Activated B cell treated with CpG ODN at 0.5 μM for 24 hours (primary cell): Measurements from ENCODE around the gene FUZ. TPM values are rescaled to one million over a fixed set of nuclear protein-coding genes. Genes with fewer than 3 reads are reported as not detected.

Source experiments
- ATAC-seq: fragments of 200-7000 bp; cut with Tn5 transposase; one replicate; pipeline ENCODE4 v1.10.0; 2021; ENCODE audit warnings: low read depth, mild to moderate bottlenecking, moderate library complexity
- CTCF ChIA-PET: fragments of 350-600 bp; sonication (Branson Sonifier 250); formaldehyde crosslinking; loops from one replicate; lab custom pipeline; 2021; ENCODE audit warnings: antibody characterized with exemption; lab: Charles Lee
- POLR2A ChIA-PET: fragments of 350-600 bp; sonication (Branson Sonifier 250); formaldehyde crosslinking; loops from one replicate; lab custom pipeline; 2021; ENCODE audit warnings: antibody characterized with exemption; lab: Charles Lee
- DNase-seq: peaks from one replicate; pipeline ENCODE4 v3.0.0; 2022
- H3K27ac Mint-ChIP-seq: one replicate; pipeline ENCODE4 v1.8.0; 2020; ENCODE audit warnings: mixed read lengths
- H3K27me3 Mint-ChIP-seq: one replicate; pipeline ENCODE4 v1.8.0; 2021; ENCODE audit warnings: mixed read lengths
- H3K36me3 Mint-ChIP-seq: one replicate; pipeline ENCODE4 v1.8.0; 2021; ENCODE audit warnings: low read depth, mixed read lengths
- H3K4me1 Mint-ChIP-seq: one replicate; pipeline ENCODE4 v1.8.0; 2021; ENCODE audit warnings: mixed read lengths
- H3K4me3 Mint-ChIP-seq: one replicate; pipeline ENCODE4 v1.8.0; 2020; ENCODE audit warnings: mild to moderate bottlenecking, mixed read lengths
- H3K9me3 Mint-ChIP-seq: one replicate; pipeline ENCODE4 v1.8.0; 2020; ENCODE audit warnings: mixed read lengths
- intact Hi-C: fragments of 100-400 bp; cut with micrococcal nuclease; formaldehyde crosslinking; loops from one replicate; pipeline ENCODE4 v1.15.1; 2024
- total RNA-seq: library from RNA; stranded (reverse); gene quantifications from 2 replicates; pipeline ENCODE4 v1.2.3, GENCODE V29; 2022
- TF ChIP-seq, protein P1 (sequence below): fragments of 200-600 bp; IDR thresholded peaks from one replicate; pipeline ENCODE4 v1.8.0; 2022; ENCODE audit warnings: antibody characterized with exemption, mild to moderate bottlenecking

Gene FUZ
- total RNA-seq, 1 donor from 2014 or later = 12.0 TPM

DNA sequence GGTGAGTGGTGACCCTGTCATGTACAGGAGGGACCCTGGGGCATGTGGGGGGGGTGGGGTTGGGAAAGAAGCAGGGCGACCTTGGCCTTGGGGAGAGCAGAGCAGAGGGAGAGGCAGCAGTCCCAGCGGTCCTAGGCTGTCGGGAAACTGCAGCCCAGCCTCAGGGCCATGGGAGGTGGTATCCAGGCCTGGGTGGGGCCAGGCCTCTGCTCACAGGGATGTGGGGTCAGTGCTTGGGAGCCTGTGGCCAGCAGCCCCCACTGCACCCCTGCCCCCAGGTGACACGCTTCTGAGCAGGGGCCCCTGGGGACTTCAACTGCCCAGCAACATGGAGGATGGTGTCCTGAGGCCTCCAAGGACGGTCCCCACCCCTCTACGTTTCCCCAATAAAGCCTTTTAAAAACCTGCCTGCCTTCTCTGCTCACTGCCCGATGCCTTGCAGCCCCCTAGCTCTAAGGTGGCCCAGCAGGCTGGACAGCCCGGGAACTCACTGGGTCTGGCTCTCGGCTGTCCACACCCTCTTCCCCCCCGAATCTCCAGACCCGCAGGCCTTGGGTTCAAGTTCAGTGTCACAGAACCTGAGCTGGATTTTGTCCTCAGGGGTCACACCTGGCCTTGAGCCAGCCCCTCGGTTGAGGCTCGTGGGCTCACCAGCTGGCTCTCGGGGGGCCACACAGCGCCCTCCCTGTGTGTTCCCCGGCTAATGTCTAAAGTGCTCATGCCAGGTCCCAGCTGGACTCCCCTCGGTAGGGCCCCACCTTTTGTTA lies 47.4 kb upstream of the FUZ start:
- intact Hi-C loops = no loop called here
- no peak overlapping the region for H3K27ac Mint-ChIP-seq
- TF ChIP-seq, protein P1, sequence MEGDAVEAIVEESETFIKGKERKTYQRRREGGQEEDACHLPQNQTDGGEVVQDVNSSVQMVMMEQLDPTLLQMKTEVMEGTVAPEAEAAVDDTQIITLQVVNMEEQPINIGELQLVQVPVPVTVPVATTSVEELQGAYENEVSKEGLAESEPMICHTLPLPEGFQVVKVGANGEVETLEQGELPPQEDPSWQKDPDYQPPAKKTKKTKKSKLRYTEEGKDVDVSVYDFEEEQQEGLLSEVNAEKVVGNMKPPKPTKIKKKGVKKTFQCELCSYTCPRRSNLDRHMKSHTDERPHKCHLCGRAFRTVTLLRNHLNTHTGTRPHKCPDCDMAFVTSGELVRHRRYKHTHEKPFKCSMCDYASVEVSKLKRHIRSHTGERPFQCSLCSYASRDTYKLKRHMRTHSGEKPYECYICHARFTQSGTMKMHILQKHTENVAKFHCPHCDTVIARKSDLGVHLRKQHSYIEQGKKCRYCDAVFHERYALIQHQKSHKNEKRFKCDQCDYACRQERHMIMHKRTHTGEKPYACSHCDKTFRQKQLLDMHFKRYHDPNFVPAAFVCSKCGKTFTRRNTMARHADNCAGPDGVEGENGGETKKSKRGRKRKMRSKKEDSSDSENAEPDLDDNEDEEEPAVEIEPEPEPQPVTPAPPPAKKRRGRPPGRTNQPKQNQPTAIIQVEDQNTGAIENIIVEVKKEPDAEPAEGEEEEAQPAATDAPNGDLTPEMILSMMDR = no peak
- POLR2A ChIA-PET = interaction anchor here (0.5 to 0.6 kb wide), 2 partner anchors 17 to 106 kb away, joined by 3 to 13 read pairs; no protein-coding TSS in a partner anchor
- no peak overlapping the region for H3K4me3 Mint-ChIP-seq
- ATAC-seq (no peak), DNase-seq (no peak)
- peaks cover 77% of the 10 kb centered on the region for H3K36me3 Mint-ChIP-seq
- H3K9me3 Mint-ChIP-seq = no peaks in the 10 kb centered on the region
- peaks cover 11% of the 10 kb centered on the region for H3K4me1 Mint-ChIP-seq
- CTCF ChIA-PET = no interaction called here
- H3K27me3 Mint-ChIP-seq = no peaks in the 10 kb centered on the region

DNA sequence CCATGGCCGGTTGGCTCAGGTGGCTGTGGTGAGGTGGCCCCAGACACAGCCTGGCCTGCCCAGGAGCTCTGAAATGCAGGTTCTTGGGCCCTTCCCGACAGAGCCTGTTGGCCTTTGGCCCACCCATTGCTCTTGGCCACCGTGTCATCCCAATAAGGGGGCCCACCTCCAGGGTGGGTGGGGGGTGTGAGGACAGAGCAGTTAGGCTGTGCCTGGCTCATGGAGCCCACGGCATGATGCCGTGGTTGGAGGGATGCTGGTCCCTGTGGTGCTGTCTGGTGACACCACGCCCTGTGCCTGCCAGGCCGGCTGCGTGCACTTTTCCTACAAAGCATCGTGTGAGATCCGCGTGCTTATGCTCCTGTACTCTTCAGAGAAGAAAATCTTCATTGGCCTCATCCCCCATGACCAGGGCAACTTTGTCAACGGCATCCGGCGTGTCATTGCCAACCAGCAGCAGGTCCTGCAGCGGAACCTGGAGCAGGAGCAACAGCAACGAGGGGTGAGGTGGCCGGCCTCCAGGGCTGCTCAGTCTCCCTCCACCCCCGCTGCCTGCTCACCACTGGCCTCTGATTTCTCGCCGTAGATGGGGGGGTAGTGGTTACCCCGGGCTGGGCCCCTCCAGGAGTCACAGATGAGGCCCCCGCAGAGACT lies 46.7 kb upstream of the FUZ start:
- no peak overlapping the region for H3K27ac Mint-ChIP-seq
- DNase-seq (no peak), ATAC-seq (no peak)
- TF ChIP-seq, protein P1 = no peak
- peaks cover 9% of the 10 kb centered on the region for H3K4me1 Mint-ChIP-seq
- H3K36me3 Mint-ChIP-seq = peaks cover 75% of the 10 kb centered on the region
- no peaks in the 10 kb centered on the region for H3K9me3 Mint-ChIP-seq
- intact Hi-C loops = no loop called here
- ChIA-PET POLR2A (interaction anchor here (1.5 kb wide), 1 partner anchor 9 kb away, joined by 7 read pairs; the partner anchor contains the start of gene PTOV1), CTCF (no interaction called here)
- no peak overlapping the region for H3K4me3 Mint-ChIP-seq
- H3K27me3 Mint-ChIP-seq = no peaks in the 10 kb centered on the region

DNA sequence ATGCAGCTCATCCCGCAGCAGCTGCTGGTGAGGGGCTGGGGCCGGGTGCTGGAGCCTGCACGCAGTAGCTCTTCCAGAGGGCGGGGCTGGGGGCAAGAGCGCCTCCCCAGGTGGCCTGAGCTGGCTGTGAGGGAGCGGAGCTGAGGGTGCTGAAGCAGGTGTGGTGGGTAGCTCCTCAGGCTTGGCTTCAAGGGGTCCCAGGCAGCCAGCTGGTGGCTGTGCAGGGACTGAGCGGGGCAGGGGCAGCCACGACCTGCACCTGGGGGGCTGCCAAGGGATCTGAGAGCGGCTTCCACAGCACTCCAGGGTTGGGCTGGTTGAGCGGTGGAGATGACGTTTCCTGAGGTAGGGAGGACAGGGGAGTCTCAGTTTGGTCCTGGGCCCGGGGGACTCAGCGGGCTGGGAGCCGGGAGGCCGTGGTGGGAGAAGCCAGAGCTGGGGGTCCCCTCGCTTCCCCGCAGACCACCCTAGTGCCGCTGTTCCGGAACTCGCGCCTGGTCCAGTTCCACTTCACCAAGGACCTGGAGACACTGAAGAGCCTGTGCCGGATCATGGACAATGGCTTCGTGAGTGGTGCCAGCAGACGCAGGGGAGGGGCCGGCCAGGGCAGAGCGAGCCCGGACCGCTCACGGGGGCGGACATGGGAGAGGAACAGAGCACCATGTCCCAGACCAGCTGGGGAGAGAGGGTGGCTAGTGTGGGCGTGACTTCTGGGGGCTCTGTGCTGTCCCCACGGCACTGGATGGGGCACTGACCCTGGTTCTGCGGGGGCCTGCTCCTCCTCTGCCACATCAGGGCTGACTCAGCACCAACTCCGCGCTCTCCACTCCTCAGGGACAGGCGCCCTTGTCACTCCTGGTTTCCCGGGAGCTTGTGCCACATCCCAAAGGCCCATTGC lies 45.2 kb upstream of the FUZ start:
- no peak for ATAC-seq
- Mint-ChIP-seq H3K36me3 (peaks cover 60% of the 10 kb centered on the region), H3K9me3 (no peaks in the 10 kb centered on the region), H3K4me3 (no peak overlapping the region), H3K4me1 (peaks cover 16% of the 10 kb centered on the region), H3K27ac (no peak overlapping the region), H3K27me3 (no peaks in the 10 kb centered on the region)
- CTCF ChIA-PET = no interaction called here
- POLR2A ChIA-PET = interaction anchor here (1.2 to 1.5 kb wide), 2 partner anchors 8 to 11 kb away, joined by 6 to 7 read pairs; partner anchors contain the start of gene PTOV1
- TF ChIP-seq, protein P1 = no peak
- intact Hi-C loops = no loop called here
- DNase-seq = no peak

DNA sequence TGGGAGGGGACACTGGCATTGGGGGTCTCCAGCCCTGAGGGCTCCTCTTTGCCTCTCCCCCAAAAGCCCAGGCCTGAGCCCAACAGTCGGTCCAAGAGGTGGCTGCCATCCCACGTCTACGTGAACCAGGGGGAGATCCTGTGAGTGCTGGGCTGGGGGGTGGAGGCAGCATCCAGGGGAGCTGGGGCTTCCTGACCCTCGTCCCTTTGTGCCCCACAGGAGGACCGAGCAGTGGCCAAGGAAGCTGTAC lies 44.7 kb upstream of the FUZ start:
- intact Hi-C loops = no loop called here
- peaks cover 18% of the 10 kb centered on the region for H3K4me1 Mint-ChIP-seq
- no peak overlapping the region for H3K27ac Mint-ChIP-seq
- H3K4me3 Mint-ChIP-seq = no peak overlapping the region
- H3K9me3 Mint-ChIP-seq = no peaks in the 10 kb centered on the region
- POLR2A ChIA-PET = interaction anchor here (0.6 to 1.2 kb wide), 2 partner anchors 11 to 22 kb away, joined by 6 to 7 read pairs; no protein-coding TSS in a partner anchor
- CTCF ChIA-PET = no interaction called here
- H3K36me3 Mint-ChIP-seq = peaks cover 57% of the 10 kb centered on the region
- TF ChIP-seq, protein P1 = no peak
- no peaks in the 10 kb centered on the region for H3K27me3 Mint-ChIP-seq
- ATAC-seq = no peak
- no peak for DNase-seq
